Liver (tissue), 9 donors: ENCODE measurements around the gene BARX2. TPM values are rescaled to one million over a fixed set of nuclear protein-coding genes. Genes with fewer than 3 reads are reported as not detected.

ENCODE experiments used
- DNase-seq: peaks from one replicate; pipeline ENCODE4 v3.0.0-alpha.2; 2017; ENCODE audit warnings: low spot score
- H3K27ac ChIP-seq, 2 donors: one replicate each; pipeline ENCODE4 v1.7.0; 2013; ENCODE audit warnings: inconsistent platforms in 2 of 2, low read length in 2 of 2, control low read depth in 1 of 2, low read depth in 1 of 2, mild to moderate bottlenecking in 1 of 2
- H3K27me3 ChIP-seq, 4 donors: one replicate each; pipeline versions ENCODE4 v1.6.1 to v1.7.0; 2013; ENCODE audit warnings: low read length in 3 of 4, inconsistent platforms in 1 of 4, mild to moderate bottlenecking in 1 of 4, moderate library complexity in 1 of 4; ENCODE audit not compliant: control insufficient read depth in 4 of 4, insufficient read depth in 4 of 4
- H3K36me3 ChIP-seq, 4 donors: one replicate each; pipeline versions ENCODE4 v1.6.1 to v1.7.0; 2013; ENCODE audit warnings: low read length in 3 of 4, mild to moderate bottlenecking in 3 of 4, low read depth in 1 of 4, moderate library complexity in 1 of 4; ENCODE audit not compliant: control insufficient read depth in 4 of 4, insufficient read depth in 3 of 4
- H3K4me1 ChIP-seq, 4 donors: one replicate each; pipeline versions ENCODE4 v1.6.1 to v1.7.0; 2013; ENCODE audit warnings: low read length in 3 of 4, mild to moderate bottlenecking in 3 of 4, moderate library complexity in 1 of 4; ENCODE audit not compliant: control insufficient read depth in 4 of 4, insufficient read depth in 4 of 4
- H3K4me3 ChIP-seq, 3 donors: one replicate each; pipeline versions ENCODE4 v1.6.1 to v1.7.0; 2013; ENCODE audit warnings: low read length in 3 of 3, control low read depth in 1 of 3, low read depth in 1 of 3, mild to moderate bottlenecking in 1 of 3
- H3K9ac ChIP-seq, 2 donors: one replicate each; pipeline ENCODE4 v1.7.0; 2013; ENCODE audit warnings: low read length in 2 of 2, mild to moderate bottlenecking in 2 of 2, moderate library complexity in 2 of 2, control low read depth in 1 of 2, low read depth in 1 of 2
- H3K9me3 ChIP-seq, 4 donors: one replicate each; pipeline versions ENCODE4 v1.6.1 to v1.7.0; 2013; ENCODE audit warnings: low read length in 3 of 4; ENCODE audit not compliant: control insufficient read depth in 4 of 4
- ATF3 ChIP-seq: IDR thresholded peaks from 2 replicates; pipeline ENCODE4 v1.6.1; 2016; ENCODE audit warnings: antibody characterized with exemption
- EGR1 ChIP-seq, 2 donors: IDR thresholded peaks; 2 replicates each; pipeline ENCODE4 v1.6.1; 2016 to 2018; ENCODE audit warnings: antibody characterized with exemption in 2 of 2, low read depth in 2 of 2
- FOXA1 ChIP-seq: IDR thresholded peaks from 2 replicates; pipeline ENCODE4 v1.6.1; 2016; ENCODE audit warnings: antibody characterized with exemption
- FOXA2 ChIP-seq: IDR thresholded peaks from 2 replicates; pipeline ENCODE4 v1.6.1; 2016; ENCODE audit warnings: antibody characterized with exemption
- GABPA ChIP-seq, 2 donors: IDR thresholded peaks in 1 of 2; conservative IDR thresholded peaks in 1 of 2; 2 replicates each; pipeline ENCODE4 v1.6.1; 2016; ENCODE audit warnings: antibody characterized with exemption in 2 of 2, mild to moderate bottlenecking in 1 of 2, moderate library complexity in 1 of 2
- HNF4A ChIP-seq, 2 donors: conservative IDR thresholded peaks; 2 replicates each; pipeline ENCODE4 v1.6.1; 2016; ENCODE audit warnings: antibody characterized with exemption in 2 of 2, mild to moderate bottlenecking in 2 of 2
- HNF4G ChIP-seq: IDR thresholded peaks from 2 replicates; pipeline ENCODE4 v1.6.1; 2016; ENCODE audit warnings: antibody characterized with exemption
- JUND ChIP-seq, 2 donors: IDR thresholded peaks; 2 replicates each; pipeline ENCODE4 v1.6.1; 2016; ENCODE audit warnings: antibody characterized with exemption in 2 of 2
- NR2F2 ChIP-seq: IDR thresholded peaks from 2 replicates; pipeline ENCODE4 v1.6.1; 2016; ENCODE audit warnings: antibody characterized with exemption
- RAD21 ChIP-seq, 2 donors: IDR thresholded peaks; 2 replicates each; pipeline ENCODE4 v1.6.1; 2016; ENCODE audit warnings: antibody characterized with exemption in 2 of 2, mild to moderate bottlenecking in 2 of 2
- RXRA ChIP-seq, 2 donors: IDR thresholded peaks; 2 replicates each; pipeline ENCODE4 v1.6.1; 2017 to 2018; ENCODE audit warnings: antibody characterized with exemption in 2 of 2, mild to moderate bottlenecking in 1 of 2
- SP1 ChIP-seq: IDR thresholded peaks from 2 replicates; pipeline ENCODE4 v1.6.1; 2018; ENCODE audit warnings: antibody characterized with exemption, mild to moderate bottlenecking
- YY1 ChIP-seq: IDR thresholded peaks from 2 replicates; pipeline ENCODE4 v1.6.1; 2016; ENCODE audit warnings: antibody characterized with exemption, mild to moderate bottlenecking
- WGBS: extraction: QIAGEN DNeasy Blood & Tissue Kit; methylation state at CpG from one replicate; pipeline ENCODE4 v1.1.7; 2013; 5-methylcytosine and 5-hydroxymethylcytosine counted together
- polyA plus RNA-seq, 2 donors: library from polyadenylated mRNA; stranded (reverse) in 1 of 2; unstranded in 1 of 2; fragments of 200-250 nt in 1 of 2; fragments of >200 nt in 1 of 2; fragmentation: Nextera tagmentation in 1 of 2; extraction: Ambion mirVana in 1 of 2; gene quantifications; one replicate each; pipeline versions ENCODE4 v1.2.1 to v1.2.3, GENCODE V29; 2013 to 2015
- total RNA-seq, 2 donors: library from RNA; depleted of rRNA; stranded (reverse); fragments of >200 nt; gene quantifications; one replicate each; pipeline ENCODE4 v1.2.3, GENCODE V29; 2014
- TF ChIP-seq, protein P1 (sequence below): IDR thresholded peaks from 2 replicates; pipeline ENCODE4 v1.6.1; 2016; ENCODE audit warnings: antibody characterized with exemption
- donor health status: healthy.
- donor health status: healthy.
- donor health status: healthy.
- donor health status: healthy.
- donor health status: healthy.

Gene BARX2
- total and polyA plus RNA-seq, 4 donors = not detected

DNA sequence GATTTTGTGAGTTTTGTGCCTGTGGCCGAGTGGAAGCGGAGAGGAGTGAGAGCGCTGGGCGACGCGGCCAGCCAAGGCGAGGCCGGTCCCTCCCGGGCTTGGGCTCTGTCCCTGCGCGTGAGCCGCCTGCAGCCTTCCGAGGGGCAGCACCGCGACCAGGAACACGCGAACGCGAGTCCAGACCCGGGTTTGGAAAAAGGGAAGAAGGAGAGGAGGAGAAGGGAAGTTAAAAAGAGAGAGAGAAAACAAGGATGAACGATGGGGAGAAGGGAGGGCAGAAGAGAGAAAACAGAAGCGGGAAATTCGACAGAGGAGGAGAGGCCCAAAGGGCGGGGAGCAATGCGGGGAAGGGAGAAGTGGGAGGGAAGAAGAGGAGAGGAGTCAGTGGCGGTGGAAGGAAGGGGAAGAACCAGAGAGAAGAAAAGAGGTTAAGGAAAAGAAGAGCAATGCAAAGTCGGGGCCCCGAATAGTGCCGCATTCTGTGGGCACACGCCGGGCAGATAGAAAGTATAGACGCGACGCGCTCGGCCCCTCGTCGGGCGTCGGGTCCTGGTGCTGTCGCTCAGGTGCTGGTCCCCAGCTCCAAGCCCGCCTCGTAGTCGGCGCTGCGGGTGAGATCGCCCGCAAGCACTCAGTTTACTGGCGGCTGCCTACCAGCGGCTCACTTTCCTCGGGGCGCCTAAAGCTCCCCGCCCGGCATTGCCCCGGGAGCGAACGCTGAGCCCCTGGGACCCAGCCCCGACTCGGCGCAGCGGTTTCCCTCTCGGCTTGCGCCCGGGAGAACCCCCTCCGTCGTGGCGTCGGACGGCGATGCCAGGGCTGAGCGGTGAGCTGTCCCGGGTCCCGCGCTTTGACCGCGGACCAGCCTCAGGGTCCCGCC lies 2.8 kb upstream of the BARX2 start:
- no peaks in the 10 kb centered on the region for H3K36me3 ChIP-seq
- TF ChIP-seq, protein P1, sequence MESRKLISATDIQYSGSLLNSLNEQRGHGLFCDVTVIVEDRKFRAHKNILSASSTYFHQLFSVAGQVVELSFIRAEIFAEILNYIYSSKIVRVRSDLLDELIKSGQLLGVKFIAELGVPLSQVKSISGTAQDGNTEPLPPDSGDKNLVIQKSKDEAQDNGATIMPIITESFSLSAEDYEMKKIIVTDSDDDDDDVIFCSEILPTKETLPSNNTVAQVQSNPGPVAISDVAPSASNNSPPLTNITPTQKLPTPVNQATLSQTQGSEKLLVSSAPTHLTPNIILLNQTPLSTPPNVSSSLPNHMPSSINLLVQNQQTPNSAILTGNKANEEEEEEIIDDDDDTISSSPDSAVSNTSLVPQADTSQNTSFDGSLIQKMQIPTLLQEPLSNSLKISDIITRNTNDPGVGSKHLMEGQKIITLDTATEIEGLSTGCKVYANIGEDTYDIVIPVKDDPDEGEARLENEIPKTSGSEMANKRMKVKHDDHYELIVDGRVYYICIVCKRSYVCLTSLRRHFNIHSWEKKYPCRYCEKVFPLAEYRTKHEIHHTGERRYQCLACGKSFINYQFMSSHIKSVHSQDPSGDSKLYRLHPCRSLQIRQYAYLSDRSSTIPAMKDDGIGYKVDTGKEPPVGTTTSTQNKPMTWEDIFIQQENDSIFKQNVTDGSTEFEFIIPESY = no peak
- TF ChIP-seq RAD21 (IDR thresholded peaks at IDR 0.05) (no peak), GABPA (IDR thresholded peaks at IDR 0.05 in 1 of 2, conservative IDR thresholded peaks at IDR 0.05 in 1 of 2) (no peak)
- peaks cover 16 to 36% (median 29%) of the 10 kb centered on the region in 4 donors for H3K4me1 ChIP-seq
- no peak for DNase-seq
- H3K27me3 ChIP-seq = peaks cover 7 to 33% (median 20%) of the 10 kb centered on the region in 4 donors
- peak overlapping the region in 1 of 3 donors; percentile 26 for H3K4me3 ChIP-seq
- no peaks in the 10 kb centered on the region for H3K9me3 ChIP-seq
- H3K9ac ChIP-seq = no peak overlapping the region
- 5% methylated on average over 77 of the region's 77 CpGs for WGBS
- H3K27ac ChIP-seq = no peak overlapping the region

DNA sequence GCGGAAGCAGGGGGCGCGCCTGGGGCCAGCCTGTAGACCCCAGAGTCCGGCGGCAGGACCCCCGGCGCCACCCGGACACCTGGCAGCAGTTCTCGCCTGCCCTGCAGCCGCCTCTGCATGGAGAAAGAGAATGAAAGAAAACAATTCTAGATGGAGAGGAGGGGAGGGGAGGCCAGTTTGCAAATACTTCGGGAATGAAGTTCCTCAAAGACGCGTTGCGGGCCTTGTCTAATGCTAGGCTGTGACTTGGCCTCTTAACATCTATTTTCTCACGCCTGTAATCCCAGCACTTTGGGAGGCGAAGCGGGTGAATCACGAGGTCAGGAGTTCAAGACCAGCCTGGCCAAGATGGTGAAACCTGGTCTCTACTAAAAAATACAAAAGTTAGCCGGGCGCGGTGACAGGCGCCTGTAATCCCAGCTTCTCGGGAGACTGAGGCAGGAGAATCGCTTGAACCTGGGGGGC lies 2.1 kb upstream of the BARX2 start:
- Histone ChIP-seq H3K27ac (no peak overlapping the region), H3K4me1 (peaks cover 16 to 36% (median 29%) of the 10 kb centered on the region in 4 donors), H3K27me3 (peaks cover 7 to 31% (median 21%) of the 10 kb centered on the region in 4 donors), H3K4me3 (peak overlapping the region in 1 of 3 donors; percentile 36), H3K9me3 (no peaks in the 10 kb centered on the region), H3K9ac (no peak overlapping the region), H3K36me3 (no peaks in the 10 kb centered on the region)
- no peak for TF ChIP-seq HNF4G
- TF ChIP-seq ATF3 = no peak
- no peak for TF ChIP-seq RXRA (IDR thresholded peaks at IDR 0.05)
- no peak for TF ChIP-seq FOXA2
- no peak for TF ChIP-seq NR2F2
- TF ChIP-seq SP1 = no peak
- no peak for TF ChIP-seq FOXA1
- no peak for TF ChIP-seq EGR1 (IDR thresholded peaks at IDR 0.05; ENCODE audit: low read depth in 2 of 2)
- no peak for TF ChIP-seq JUND (IDR thresholded peaks at IDR 0.05)
- no peak for TF ChIP-seq HNF4A (conservative IDR thresholded peaks at IDR 0.05)
- TF ChIP-seq YY1 = no peak
- TF ChIP-seq RAD21 (IDR thresholded peaks at IDR 0.05) = no peak
- TF ChIP-seq GABPA (IDR thresholded peaks at IDR 0.05 in 1 of 2, conservative IDR thresholded peaks at IDR 0.05 in 1 of 2) = no peak
- TF ChIP-seq, protein P1 = no peak
- WGBS = 4% methylated on average over 24 of the region's 24 CpGs
- DNase-seq = no peak
